ENCODE data around the gene NUCB1. TPM values are rescaled to one million over a fixed set of nuclear protein-coding genes. Genes with fewer than 3 reads are reported as not detected.
A peak's percentile ranks its signal among the peaks of the same experiment; 100 is the strongest.

Gene NUCB1
- total RNA-seq, 1 donor: 300 TPM

- Histone ChIP-seq H3K4me1 (ENCODE audit: insufficient read depth, low read length) (peaks cover 17% of the 10 kb centered on the region), H3K4me3 (ENCODE audit: insufficient read depth, low read length) (no peak overlapping the region), H3K36me3 (ENCODE audit: insufficient read depth, low read length) (peaks cover 39% of the 10 kb centered on the region), H3K9me3 (ENCODE audit: low read depth, low read length) (no peaks in the 10 kb centered on the region), H3K4me2 (ENCODE audit: insufficient read depth, low read length) (no peak overlapping the region), H3K27me3 (ENCODE audit: insufficient read depth, low read length) (no peaks in the 10 kb centered on the region), H3K27ac (ENCODE audit: low read depth, low read length) (no peak overlapping the region), H2AFZ (ENCODE audit: low read length) (no peak overlapping the region), H4K20me1 (ENCODE audit: insufficient read depth, low read length) (peaks cover 24% of the 10 kb centered on the region), H3K79me2 (ENCODE audit: insufficient read depth, low read length) (peaks cover 10% of the 10 kb centered on the region)
- DNase-seq (ENCODE audit: insufficient read length, low spot score, missing footprints): peak; percentile 94
- TF ChIP-seq CTCF (IDR thresholded peaks at IDR 0.05; ENCODE audit: extremely low read depth, low read depth, low read length): peak; percentile 94
These were observed 70.8 kb downstream of the NUCB1 start for GRCh38 chr19:48970923-48971395.

Small RNA genes within 50 kb of the gene (small RNA-seq; reads per million reads assigned to genes)
- not detected for gene AC026803.1

Other genes with a start within 250 kb of the NUCB1 start
- under 0.01 and 0.29 TPM in 2 replicates for gene NTN5, start 227.3 kb upstream of the NUCB1 start, total RNA-seq
- gene FUT2, start 204.3 kb upstream of the NUCB1 start, total RNA-seq: not detected in 2 replicates
- 0.36 and 0.59 TPM in 2 replicates for gene MAMSTR, start 180.6 kb upstream of the NUCB1 start, total RNA-seq
- 2.1 and 3.6 TPM in 2 replicates for gene RASIP1, start 159.7 kb upstream of the NUCB1 start, total RNA-seq
- not detected in 2 replicates for gene IZUMO1, start 153.4 kb upstream of the NUCB1 start, total RNA-seq
- gene FUT1, start 147.7 kb upstream of the NUCB1 start, total RNA-seq: under 0.01 TPM in 1 of 2 replicates, not detected in the other
- gene FGF21, start 144.8 kb upstream of the NUCB1 start, total RNA-seq: not detected in 2 replicates
- gene BCAT2, start 89.3 kb upstream of the NUCB1 start, total RNA-seq: 29.7 and 30.1 TPM in 2 replicates
- 1.8 and 2.1 TPM in 2 replicates for gene HSD17B14, start 63.8 kb upstream of the NUCB1 start, total RNA-seq
- 21.4 and 28.6 TPM in 2 replicates for gene PLEKHA4, start 31.7 kb upstream of the NUCB1 start, total RNA-seq
- 70.4 and 84.0 TPM in 2 replicates for gene PPP1R15A, start 27.9 kb upstream of the NUCB1 start, total RNA-seq
- not detected in 2 replicates for gene TULP2, start 1.6 kb upstream of the NUCB1 start, total RNA-seq
- 0.29 and 0.36 TPM in 2 replicates for gene DHDH, start 33.4 kb downstream of the NUCB1 start, total RNA-seq
- 78.4 and 78.9 TPM in 2 replicates for gene BAX, start 54.6 kb downstream of the NUCB1 start, total RNA-seq
- 3,966 and 4,197 TPM in 2 replicates for gene FTL, start 65.0 kb downstream of the NUCB1 start, total RNA-seq
- gene GYS1, start 93.0 kb downstream of the NUCB1 start, total RNA-seq: 25.6 and 44.5 TPM in 2 replicates
- gene RUVBL2, start 93.6 kb downstream of the NUCB1 start, total RNA-seq: 113 and 122 TPM in 2 replicates
- gene LHB, start 116.8 kb downstream of the NUCB1 start, total RNA-seq: not detected in 2 replicates
- gene CGB3, start 124.0 kb downstream of the NUCB1 start, total RNA-seq: not detected in 2 replicates
- gene CGB2, start 131.6 kb downstream of the NUCB1 start, total RNA-seq: not detected in 2 replicates
- gene CGB1, start 136.6 kb downstream of the NUCB1 start, total RNA-seq: 0.29 TPM in 1 of 2 replicates, not detected in the other
- gene CGB5, start 143.5 kb downstream of the NUCB1 start, total RNA-seq: not detected in 2 replicates
- 0.29 TPM in 1 of 2 replicates, not detected in the other for gene CGB8, start 148.8 kb downstream of the NUCB1 start, total RNA-seq
- gene CGB7, start 157.4 kb downstream of the NUCB1 start, total RNA-seq: under 0.01 and 0.29 TPM in 2 replicates
- not detected in 2 replicates for gene NTF4, start 164.5 kb downstream of the NUCB1 start, total RNA-seq
- gene KCNA7, start 172.4 kb downstream of the NUCB1 start, total RNA-seq: not detected in 2 replicates
- gene SNRNP70, start 185.1 kb downstream of the NUCB1 start, total RNA-seq: 105 and 111 TPM in 2 replicates
- gene LIN7B, start 214.1 kb downstream of the NUCB1 start, total RNA-seq: 5.6 and 6.2 TPM in 2 replicates
- 0.36 TPM in 1 of 2 replicates, not detected in the other for gene C19orf73, start 218.8 kb downstream of the NUCB1 start, total RNA-seq
- 1.1 and 1.2 TPM in 2 replicates for gene PPFIA3, start 219.2 kb downstream of the NUCB1 start, total RNA-seq

All from osteoblast (primary cell).